ENCODE measurements around the gene LRRK1. TPM values are rescaled to one million over a fixed set of nuclear protein-coding genes. Genes with fewer than 3 reads are reported as not detected.

LRRK1 gene
- total RNA-seq, 3 donors from 2014 or later (not counting 1 experiment from before 2014, with no cell fraction given), result 1.2 to 5.5 (median 3.2) TPM

GRCh38 chr15:101052031-101052620 is 133.0 kb downstream of the LRRK1 start:
- Histone ChIP-seq H3K9me3 (ENCODE audit: control insufficient read depth, insufficient read depth, low read length) (no peaks in the 10 kb centered on the region), H3K27ac (ENCODE audit: low read length) (no peak overlapping the region), H3K4me3 (ENCODE audit: low read length) (no peak overlapping the region), H3K27me3 (ENCODE audit: control insufficient read depth, insufficient read depth, low read length) (no peaks in the 10 kb centered on the region), H3K36me3 (ENCODE audit: control insufficient read depth, insufficient read depth, low read length) (no peaks in the 10 kb centered on the region), H3K4me1 (ENCODE audit: control insufficient read depth, insufficient read depth, low read length) (no peaks in the 10 kb centered on the region)
- H3K27me3 Mint-ChIP-seq (ENCODE audit: low read depth in 2 of 2), result no peaks in the 10 kb centered on the region
- intact Hi-C loops (cut with micrococcal nuclease), result no loop called here
- 84% methylated on average over 13 of the region's 13 CpGs for WGBS (ENCODE audit: insufficient coverage)
- H3K36me3 Mint-ChIP-seq, result no peaks in the 10 kb centered on the region
- DNase-seq (no peak), ATAC-seq (no peak)
- TF ChIP-seq CTCF (IDR thresholded peaks at IDR 0.05), result no peak
- no peaks in the 10 kb centered on the region for H3K9me3 Mint-ChIP-seq
- no peak overlapping the region for H3K27ac Mint-ChIP-seq
- no peaks in the 10 kb centered on the region for H3K4me1 Mint-ChIP-seq
- H3K4me3 Mint-ChIP-seq, result no peak overlapping the region

GRCh38 chr15:101052681-101053121 is 133.5 kb downstream of the LRRK1 start:
- Histone ChIP-seq H3K4me1 (ENCODE audit: control insufficient read depth, insufficient read depth, low read length) (no peaks in the 10 kb centered on the region), H3K4me3 (ENCODE audit: low read length) (no peak overlapping the region), H3K27ac (ENCODE audit: low read length) (no peak overlapping the region), H3K9me3 (ENCODE audit: control insufficient read depth, insufficient read depth, low read length) (no peaks in the 10 kb centered on the region), H3K36me3 (ENCODE audit: control insufficient read depth, insufficient read depth, low read length) (no peaks in the 10 kb centered on the region), H3K27me3 (ENCODE audit: control insufficient read depth, insufficient read depth, low read length) (no peaks in the 10 kb centered on the region)
- no peaks in the 10 kb centered on the region for H3K27me3 Mint-ChIP-seq (ENCODE audit: low read depth in 2 of 2)
- H3K9me3 Mint-ChIP-seq, result no peaks in the 10 kb centered on the region
- no peak for ATAC-seq
- WGBS (ENCODE audit: insufficient coverage), result 94% methylated on average over 20 of the region's 20 CpGs
- intact Hi-C loops (cut with micrococcal nuclease), result no loop called here
- no peaks in the 10 kb centered on the region for H3K4me1 Mint-ChIP-seq
- no peak overlapping the region for H3K27ac Mint-ChIP-seq
- no peak overlapping the region for H3K4me3 Mint-ChIP-seq
- DNase-seq, result no peak
- no peaks in the 10 kb centered on the region for H3K36me3 Mint-ChIP-seq
- TF ChIP-seq CTCF (IDR thresholded peaks at IDR 0.05), result no peak

- 94% methylated on average over 34 of the region's 34 CpGs for WGBS (ENCODE audit: insufficient coverage)
- no peaks in the 10 kb centered on the region for H3K9me3 ChIP-seq (ENCODE audit: control insufficient read depth, insufficient read depth, low read length)
- H3K36me3 Mint-ChIP-seq, result no peaks in the 10 kb centered on the region
- no peak overlapping the region for H3K27ac Mint-ChIP-seq
- no peak overlapping the region for H3K4me3 Mint-ChIP-seq
- intact Hi-C loops (cut with micrococcal nuclease), result no loop called here
- H3K36me3 ChIP-seq (ENCODE audit: control insufficient read depth, insufficient read depth, low read length), result no peaks in the 10 kb centered on the region
- no peak overlapping the region for H3K27ac ChIP-seq (ENCODE audit: low read length)
- no peaks in the 10 kb centered on the region for H3K27me3 ChIP-seq (ENCODE audit: control insufficient read depth, insufficient read depth, low read length)
- ATAC-seq (no peak), DNase-seq (no peak)
- H3K4me1 Mint-ChIP-seq, result no peaks in the 10 kb centered on the region
- no peaks in the 10 kb centered on the region for H3K9me3 Mint-ChIP-seq
- no peak overlapping the region for H3K4me3 ChIP-seq (ENCODE audit: low read length)
- no peak for TF ChIP-seq CTCF (IDR thresholded peaks at IDR 0.05)
- no peaks in the 10 kb centered on the region for H3K27me3 Mint-ChIP-seq (ENCODE audit: low read depth in 2 of 2)
- no peaks in the 10 kb centered on the region for H3K4me1 ChIP-seq (ENCODE audit: control insufficient read depth, insufficient read depth, low read length)
Observed at GRCh38 chr15:101053261-101053660, 134.1 kb downstream of the LRRK1 start.

- no peak overlapping the region for H3K27ac ChIP-seq (ENCODE audit: low read length)
- H3K9me3 ChIP-seq (ENCODE audit: control insufficient read depth, insufficient read depth, low read length), result no peaks in the 10 kb centered on the region
- WGBS (ENCODE audit: insufficient coverage), result 94% methylated on average over 8 of the region's 9 CpGs
- Mint-ChIP-seq H3K27ac (no peak overlapping the region), H3K4me3 (no peak overlapping the region), H3K9me3 (no peaks in the 10 kb centered on the region), H3K36me3 (no peaks in the 10 kb centered on the region), H3K27me3 (ENCODE audit: low read depth in 2 of 2) (no peaks in the 10 kb centered on the region), H3K4me1 (no peaks in the 10 kb centered on the region)
- TF ChIP-seq CTCF (IDR thresholded peaks at IDR 0.05), result no peak
- no peaks in the 10 kb centered on the region for H3K4me1 ChIP-seq (ENCODE audit: control insufficient read depth, insufficient read depth, low read length)
- H3K4me3 ChIP-seq (ENCODE audit: low read length), result no peak overlapping the region
- H3K36me3 ChIP-seq (ENCODE audit: control insufficient read depth, insufficient read depth, low read length), result no peaks in the 10 kb centered on the region
- no peaks in the 10 kb centered on the region for H3K27me3 ChIP-seq (ENCODE audit: control insufficient read depth, insufficient read depth, low read length)
- intact Hi-C loops (cut with micrococcal nuclease), result no loop called here
- DNase-seq (no peak), ATAC-seq (no peak)
Observed at GRCh38 chr15:101054116-101054515, 135.0 kb downstream of the LRRK1 start.

All from natural killer cell (primary cell).